Nephron progenitor cell (in vitro differentiated cells): ENCODE data around the gene ATP5IF1.

Source experiments
- DNase-seq: peaks from one replicate; pipeline ENCODE4 v3.0.0; 2021
- H3K27ac Mint-ChIP-seq: 2 replicates; pipeline ENCODE4 v1.8.0; 2021; ENCODE audit warnings: mild to moderate bottlenecking, moderate library complexity, mixed read lengths
- H3K27me3 Mint-ChIP-seq: 2 replicates; pipeline ENCODE4 v1.8.0; 2021; ENCODE audit warnings: mild to moderate bottlenecking, low read depth, mixed read lengths; ENCODE audit not compliant: poor library complexity
- H3K36me3 Mint-ChIP-seq: 2 replicates; pipeline ENCODE4 v1.8.0; 2021; ENCODE audit warnings: low read depth, mixed read lengths
- H3K4me1 Mint-ChIP-seq: 2 replicates; pipeline ENCODE4 v1.8.0; 2021; ENCODE audit warnings: mixed read lengths
- H3K4me3 Mint-ChIP-seq: 2 replicates; pipeline ENCODE4 v1.8.0; 2021; ENCODE audit warnings: mild to moderate bottlenecking, moderate library complexity, mixed read lengths
- H3K9me3 Mint-ChIP-seq: 2 replicates; pipeline ENCODE4 v1.8.0; 2021; ENCODE audit warnings: mild to moderate bottlenecking, moderate library complexity, mixed read lengths
- TF ChIP-seq, protein P1 (sequence below): fragments of 200-600 bp; sonication (generic); IDR thresholded peaks from 2 replicates; pipeline ENCODE4 v1.5.0; 2021; ENCODE audit warnings: antibody characterized with exemption

Gene ATP5IF1

GRCh38 chr1:28258628-28259251 is 22.8 kb downstream of the ATP5IF1 start:
- peaks cover 42% of the 10 kb centered on the region for H3K4me1 Mint-ChIP-seq
- DNase-seq = no peak
- H3K27ac Mint-ChIP-seq = no peak overlapping the region
- TF ChIP-seq, protein P1, sequence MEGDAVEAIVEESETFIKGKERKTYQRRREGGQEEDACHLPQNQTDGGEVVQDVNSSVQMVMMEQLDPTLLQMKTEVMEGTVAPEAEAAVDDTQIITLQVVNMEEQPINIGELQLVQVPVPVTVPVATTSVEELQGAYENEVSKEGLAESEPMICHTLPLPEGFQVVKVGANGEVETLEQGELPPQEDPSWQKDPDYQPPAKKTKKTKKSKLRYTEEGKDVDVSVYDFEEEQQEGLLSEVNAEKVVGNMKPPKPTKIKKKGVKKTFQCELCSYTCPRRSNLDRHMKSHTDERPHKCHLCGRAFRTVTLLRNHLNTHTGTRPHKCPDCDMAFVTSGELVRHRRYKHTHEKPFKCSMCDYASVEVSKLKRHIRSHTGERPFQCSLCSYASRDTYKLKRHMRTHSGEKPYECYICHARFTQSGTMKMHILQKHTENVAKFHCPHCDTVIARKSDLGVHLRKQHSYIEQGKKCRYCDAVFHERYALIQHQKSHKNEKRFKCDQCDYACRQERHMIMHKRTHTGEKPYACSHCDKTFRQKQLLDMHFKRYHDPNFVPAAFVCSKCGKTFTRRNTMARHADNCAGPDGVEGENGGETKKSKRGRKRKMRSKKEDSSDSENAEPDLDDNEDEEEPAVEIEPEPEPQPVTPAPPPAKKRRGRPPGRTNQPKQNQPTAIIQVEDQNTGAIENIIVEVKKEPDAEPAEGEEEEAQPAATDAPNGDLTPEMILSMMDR = no peak
- no peaks in the 10 kb centered on the region for H3K36me3 Mint-ChIP-seq
- peaks cover 14% of the 10 kb centered on the region for H3K27me3 Mint-ChIP-seq
- H3K9me3 Mint-ChIP-seq = no peaks in the 10 kb centered on the region
- peak overlapping the region; percentile 84 for H3K4me3 Mint-ChIP-seq

GRCh38 chr1:28259252-28259933 is 23.5 kb downstream of the ATP5IF1 start, which contains the start of gene SESN2:
SESN2 (plus strand) TSS chr1:28259518; CDS start chr1:28259848, 330 bp downstream.
- peak; percentile 99 for DNase-seq
- Mint-ChIP-seq H3K4me3 (peak within 1 kb of the TSS; percentile 84), H3K36me3 (no peaks in the 10 kb centered on the region), H3K9me3 (no peaks in the 10 kb centered on the region), H3K27me3 (peaks cover 14% of the 10 kb centered on the region), H3K27ac (no peak within 1 kb of the TSS), H3K4me1 (peaks cover 44% of the 10 kb centered on the region)
- TF ChIP-seq, protein P1 = no peak

DNA sequence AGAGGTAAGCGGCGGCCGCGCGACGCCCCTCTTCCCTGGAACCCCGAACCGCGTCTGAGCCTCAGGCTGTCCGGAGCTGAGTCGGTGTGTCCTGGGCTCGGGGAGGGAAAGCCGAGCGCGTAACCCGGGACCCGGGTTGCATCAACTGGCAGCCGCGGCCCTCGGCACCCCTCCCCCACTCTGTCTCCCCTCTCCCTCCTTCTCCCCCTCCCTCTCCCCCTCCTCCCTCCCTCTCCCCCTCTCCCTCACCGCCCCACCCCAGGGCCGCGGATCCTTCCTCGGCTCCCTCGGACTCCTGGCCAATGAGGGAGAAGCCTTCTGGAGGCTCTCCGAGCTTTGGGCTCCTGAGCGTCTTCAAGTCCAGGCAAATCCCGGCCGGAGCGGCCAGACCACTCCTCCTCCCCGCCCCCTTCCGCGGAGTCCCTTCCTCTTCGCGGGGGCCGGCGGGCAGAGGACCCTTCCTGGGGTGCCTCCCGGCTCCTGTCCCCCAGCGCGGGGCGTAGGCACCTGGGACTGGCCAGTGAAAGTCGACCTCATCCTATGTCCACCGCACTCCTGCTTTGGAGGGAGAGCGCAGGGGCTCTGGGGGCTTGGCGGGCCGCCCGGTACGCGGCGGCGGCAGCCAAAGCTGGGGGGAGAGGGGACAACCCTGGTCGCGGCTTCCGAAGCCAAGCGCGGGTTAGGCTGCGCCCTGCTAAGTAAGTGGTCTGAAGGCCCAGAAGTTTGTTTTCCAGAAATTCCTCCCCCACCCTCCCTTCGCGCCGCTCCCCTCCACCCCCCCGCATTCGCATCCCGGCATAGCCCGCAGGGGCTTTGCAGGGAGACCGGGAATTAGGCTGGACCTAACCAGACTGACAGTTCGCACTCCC is 24.2 kb downstream of the ATP5IF1 start:
- no peaks in the 10 kb centered on the region for H3K9me3 Mint-ChIP-seq
- H3K27ac Mint-ChIP-seq = no peak overlapping the region
- peaks cover 52% of the 10 kb centered on the region for H3K4me1 Mint-ChIP-seq
- H3K27me3 Mint-ChIP-seq = peaks cover 14% of the 10 kb centered on the region
- peak overlapping the region; percentile 84 for H3K4me3 Mint-ChIP-seq
- no peaks in the 10 kb centered on the region for H3K36me3 Mint-ChIP-seq
- TF ChIP-seq, protein P1 = no peak
- DNase-seq = peak; percentile 84

DNA sequence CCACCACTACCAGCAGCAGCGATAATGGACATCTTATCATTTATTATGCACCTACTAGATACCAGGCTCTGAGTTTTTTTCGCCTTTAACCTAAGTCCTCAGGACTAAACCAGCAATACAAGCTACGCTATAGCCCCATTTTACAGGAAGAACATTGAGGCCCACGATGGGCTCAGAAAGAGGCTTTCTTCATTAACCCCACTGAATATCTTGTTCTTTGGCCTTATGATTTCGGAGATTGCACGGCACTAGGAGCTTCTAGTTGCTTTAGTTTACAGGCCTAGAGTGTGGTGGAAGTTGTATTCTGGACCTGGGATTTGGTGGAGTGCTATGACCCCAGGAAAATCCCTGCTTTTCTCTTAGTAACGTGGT is 24.9 kb downstream of the ATP5IF1 start:
- H3K27me3 Mint-ChIP-seq = peaks cover 11% of the 10 kb centered on the region

DNA sequence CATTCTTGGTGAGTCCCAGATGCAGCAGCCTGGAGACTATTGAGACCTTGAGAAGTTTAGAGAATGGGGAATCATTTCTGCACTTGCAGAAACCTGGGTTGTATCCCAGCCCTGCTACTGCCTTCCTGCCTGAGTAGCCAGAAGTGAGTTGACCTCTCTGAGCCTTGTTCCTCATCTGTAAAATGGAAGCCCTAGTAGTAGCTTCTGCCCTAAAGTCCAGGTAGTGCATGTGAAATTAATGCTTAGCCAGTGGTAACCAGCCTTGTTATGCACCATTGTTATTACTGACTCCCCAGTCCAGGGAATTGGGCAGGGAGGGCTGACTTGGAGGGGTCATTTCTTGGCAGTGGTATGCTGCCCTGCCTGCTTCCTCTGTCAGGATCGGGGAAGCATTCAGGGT is 29.0 kb downstream of the ATP5IF1 start:
- TF ChIP-seq, protein P1 = no peak
- Mint-ChIP-seq H3K27me3 (no peaks in the 10 kb centered on the region), H3K27ac (no peak overlapping the region), H3K36me3 (peaks cover 6% of the 10 kb centered on the region), H3K4me1 (peaks cover 63% of the 10 kb centered on the region), H3K9me3 (no peaks in the 10 kb centered on the region), H3K4me3 (no peak overlapping the region)
- no peak for DNase-seq

More for the DNA sequence above, 24.9 kb downstream of the ATP5IF1 start:
- Mint-ChIP-seq H3K9me3 (no peaks in the 10 kb centered on the region), H3K4me1 (peaks cover 55% of the 10 kb centered on the region), H3K27ac (no peak overlapping the region), H3K4me3 (peak overlapping the region; percentile 84), H3K36me3 (no peaks in the 10 kb centered on the region)
- TF ChIP-seq, protein P1 = no peak
- DNase-seq = no peak
